HG03060 (cell line): ENCODE measurements around the gene KCTD21.
"Not testable (repeated sequence)": the region's sequence is repeated elsewhere in the genome, so short reads cannot be mapped to it uniquely, and the experiment has no call there.

Source experiments
- ATAC-seq: cut with Tn5 transposase; IDR thresholded peaks from one replicate; pipeline ENCODE4 v1.9.1; 2021; ENCODE audit warnings: low read depth, moderate number of reproducible peaks; ENCODE audit not compliant: unreplicated experiment

Gene KCTD21

GRCh38 chr11:78179459-78180071 is 8.9 kb downstream of the KCTD21 start:
- ATAC-seq: no peak

GRCh38 chr11:78177216-78177615 is 11.2 kb downstream of the KCTD21 start:
- no peak for ATAC-seq

- ATAC-seq: no peak
Measured at GRCh38 chr11:78176605-78177141, 11.8 kb downstream of the KCTD21 start.

GRCh38 chr11:78175862-78176261 is 12.6 kb downstream of the KCTD21 start:
- ATAC-seq: not testable (repeated sequence)

GRCh38 chr11:78171951-78172350 is 16.5 kb downstream of the KCTD21 start:
- ATAC-seq: no peak

GRCh38 chr11:78170874-78171549 is 17.4 kb downstream of the KCTD21 start:
- ATAC-seq: no peak

GRCh38 chr11:78170413-78170812 is 18.0 kb downstream of the KCTD21 start:
- no peak for ATAC-seq

GRCh38 chr11:78168539-78169477 is 19.6 kb downstream of the KCTD21 start:
- no peak for ATAC-seq

GRCh38 chr11:78166855-78167469 is 21.5 kb downstream of the KCTD21 start:
- ATAC-seq: no peak

GRCh38 chr11:78164471-78164870 is 24.0 kb downstream of the KCTD21 start:
- ATAC-seq: no peak

GRCh38 chr11:78163828-78164227 is 24.6 kb downstream of the KCTD21 start:
- ATAC-seq: no peak

- ATAC-seq: no peak
Measured at GRCh38 chr11:78161962-78162371, 26.5 kb downstream of the KCTD21 start.

- ATAC-seq: no peak
Measured at GRCh38 chr11:78161346-78161745, 27.1 kb downstream of the KCTD21 start.

- ATAC-seq: no peak
Measured at GRCh38 chr11:78160557-78160956, 27.9 kb downstream of the KCTD21 start.

GRCh38 chr11:78158987-78159652 is 29.3 kb downstream of the KCTD21 start:
- ATAC-seq: no peak

GRCh38 chr11:78156127-78156844 is 32.1 kb downstream of the KCTD21 start:
- ATAC-seq: no peak

GRCh38 chr11:78151804-78152203 is 36.6 kb downstream of the KCTD21 start:
- ATAC-seq: no peak

- ATAC-seq: no peak
Measured at GRCh38 chr11:78150754-78151153, 37.7 kb downstream of the KCTD21 start.

GRCh38 chr11:78150346-78150745 is 38.1 kb downstream of the KCTD21 start:
- no peak for ATAC-seq
